Chondrocyte (in vitro differentiated cells): Measurements from ENCODE around the gene POLD3. TPM values are rescaled to one million over a fixed set of nuclear protein-coding genes. Genes with fewer than 3 reads are reported as not detected.

Experiments used
- DNase-seq: peaks from one replicate; pipeline ENCODE4 v3.0.0; 2021; ENCODE audit warnings: mixed read lengths, low spot score
- H3K27ac Mint-ChIP-seq: one replicate; pipeline ENCODE4 v1.8.0; 2021; ENCODE audit warnings: mild to moderate bottlenecking, moderate library complexity, mixed read lengths; ENCODE audit not compliant: unreplicated experiment
- H3K27me3 Mint-ChIP-seq: 2 replicates; pipeline ENCODE4 v1.8.0; 2021; ENCODE audit warnings: low read depth, mixed read lengths
- H3K36me3 Mint-ChIP-seq: 2 replicates; pipeline ENCODE4 v1.8.0; 2021; ENCODE audit warnings: low read depth, mixed read lengths
- H3K4me1 Mint-ChIP-seq: 2 replicates; pipeline ENCODE4 v1.8.0; 2021; ENCODE audit warnings: low read depth, mild to moderate bottlenecking, mixed read lengths
- H3K4me3 Mint-ChIP-seq: one replicate; pipeline ENCODE4 v1.8.0; 2021; ENCODE audit warnings: mild to moderate bottlenecking, moderate library complexity, mixed read lengths; ENCODE audit not compliant: unreplicated experiment
- H3K9me3 Mint-ChIP-seq: 2 replicates; pipeline ENCODE4 v1.8.0; 2021; ENCODE audit warnings: low read depth, mixed read lengths
- CTCF ChIP-seq: fragments of 200-600 bp; sonication (generic); IDR thresholded peaks from 2 replicates; pipeline ENCODE4 v1.5.0; 2021; ENCODE audit warnings: antibody characterized with exemption, mild to moderate bottlenecking, moderate library complexity
- total RNA-seq: library from RNA; stranded (reverse); gene quantifications from 3 replicates; pipeline ENCODE4 v1.2.1, GENCODE V29; 2021

Gene POLD3
- total RNA-seq, 1 donor from 2014 or later, result 9.4 TPM

DNA sequence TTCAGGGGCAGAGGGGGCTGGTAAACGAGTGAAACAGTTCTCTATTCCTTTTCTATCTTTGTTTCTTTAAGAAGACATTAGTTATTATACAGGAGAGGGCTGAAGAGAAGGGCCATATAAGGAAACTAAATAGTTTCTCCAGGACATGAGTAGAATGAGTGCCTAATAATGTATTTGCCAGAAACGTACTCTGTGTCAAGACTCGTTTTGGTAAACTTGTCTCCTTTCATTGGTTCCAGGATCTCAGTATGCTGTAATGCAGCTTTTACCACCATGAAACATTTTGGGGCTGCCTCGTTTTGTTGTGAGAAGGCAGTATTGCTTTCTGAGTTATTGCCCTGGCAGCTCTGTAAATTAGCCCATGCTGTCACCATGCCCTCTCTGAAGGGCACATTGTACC lies 51.7 kb downstream of the POLD3 start:
- Mint-ChIP-seq H3K27ac (no peak overlapping the region), H3K4me3 (no peak overlapping the region), H3K36me3 (peaks cover 14% of the 10 kb centered on the region), H3K27me3 (no peaks in the 10 kb centered on the region), H3K9me3 (no peaks in the 10 kb centered on the region), H3K4me1 (no peaks in the 10 kb centered on the region)
- TF ChIP-seq CTCF, result no peak
- DNase-seq, result no peak

DNA sequence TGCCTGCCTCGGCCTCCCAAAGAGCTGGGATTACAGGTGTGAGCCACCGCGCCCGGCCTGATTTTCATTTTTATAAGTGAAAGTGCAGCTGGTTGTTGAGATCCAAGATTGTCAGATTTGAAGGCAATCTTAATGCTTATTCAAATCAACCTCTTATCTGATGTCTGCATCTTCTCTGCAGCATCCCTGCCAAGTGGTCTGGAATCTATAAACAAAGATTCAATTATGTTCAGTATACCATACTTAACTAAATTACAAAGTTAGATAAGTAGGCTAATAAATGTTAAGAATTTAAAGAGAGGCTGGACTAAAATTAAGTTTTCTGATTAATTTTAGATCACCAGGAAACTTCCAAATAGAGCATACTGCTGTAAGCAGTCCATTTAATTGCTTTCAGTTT lies 53.8 kb downstream of the POLD3 start:
- Mint-ChIP-seq H3K36me3 (peaks cover 10% of the 10 kb centered on the region), H3K27me3 (no peaks in the 10 kb centered on the region), H3K9me3 (no peaks in the 10 kb centered on the region), H3K27ac (no peak overlapping the region), H3K4me1 (no peaks in the 10 kb centered on the region), H3K4me3 (no peak overlapping the region)
- no peak for TF ChIP-seq CTCF
- DNase-seq, result no peak

DNA sequence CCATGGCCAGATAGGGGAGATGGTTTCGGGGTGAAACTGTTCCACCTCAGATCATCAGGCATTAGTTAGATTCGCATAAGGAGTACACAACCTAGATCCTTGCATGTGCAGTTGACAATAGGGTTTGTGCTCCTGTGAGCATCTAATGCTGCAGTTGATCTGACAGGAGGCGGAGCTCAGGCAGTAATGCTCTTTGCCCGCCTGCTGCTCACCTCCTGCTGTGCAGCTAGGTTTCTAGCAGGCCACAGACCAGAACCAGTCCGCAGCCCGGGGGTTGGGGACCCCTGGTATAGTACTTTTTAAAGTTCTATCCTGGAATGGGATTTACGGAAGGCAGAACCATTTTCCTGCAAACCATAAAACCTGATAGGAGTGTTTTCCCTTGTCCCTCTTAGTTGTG lies 54.6 kb downstream of the POLD3 start:
- no peak for TF ChIP-seq CTCF
- no peak overlapping the region for H3K4me3 Mint-ChIP-seq

GRCh38 chr11:74647404-74647803 lies 55.0 kb downstream of the POLD3 start:
- no peak overlapping the region for H3K27ac Mint-ChIP-seq
- H3K36me3 Mint-ChIP-seq, result peaks cover 2% of the 10 kb centered on the region
- no peak for DNase-seq
- no peak overlapping the region for H3K4me3 Mint-ChIP-seq
- no peaks in the 10 kb centered on the region for H3K4me1 Mint-ChIP-seq
- no peak for TF ChIP-seq CTCF
- no peaks in the 10 kb centered on the region for H3K9me3 Mint-ChIP-seq
- H3K27me3 Mint-ChIP-seq, result no peaks in the 10 kb centered on the region

More for the DNA sequence above, 54.6 kb downstream of the POLD3 start:
- peaks cover 3% of the 10 kb centered on the region for H3K36me3 Mint-ChIP-seq
- H3K9me3 Mint-ChIP-seq, result no peaks in the 10 kb centered on the region
- H3K27me3 Mint-ChIP-seq, result no peaks in the 10 kb centered on the region
- no peak overlapping the region for H3K27ac Mint-ChIP-seq
- no peak for DNase-seq
- H3K4me1 Mint-ChIP-seq, result no peaks in the 10 kb centered on the region

GRCh38 chr11:74647831-74648230 lies 55.4 kb downstream of the POLD3 start:
- Mint-ChIP-seq H3K4me1 (no peaks in the 10 kb centered on the region), H3K27ac (no peak overlapping the region), H3K4me3 (no peak overlapping the region), H3K36me3 (peaks cover 2% of the 10 kb centered on the region), H3K27me3 (no peaks in the 10 kb centered on the region), H3K9me3 (no peaks in the 10 kb centered on the region)
- DNase-seq, result no peak
- TF ChIP-seq CTCF, result no peak
